Activated CD8-positive, alpha-beta T cell treated with anti-CD3 and anti-CD28 coated beads for 36 hours (primary cell): ENCODE data around the gene BNC1. TPM values are rescaled to one million over a fixed set of nuclear protein-coding genes. Genes with fewer than 3 reads are reported as not detected.

Experiments used
- ATAC-seq: fragments of 200-7000 bp; cut with Tn5 transposase; one replicate; pipeline ENCODE4 v1.10.0; 2021; ENCODE audit warnings: mild to moderate bottlenecking, moderate library complexity
- CTCF ChIA-PET: fragments of 350-600 bp; sonication (Branson Sonifier 250); formaldehyde crosslinking; loops from one replicate; lab custom pipeline; 2021; ENCODE audit warnings: antibody characterized with exemption; lab: Charles Lee
- POLR2A ChIA-PET: fragments of 350-600 bp; sonication (Branson Sonifier 250); formaldehyde crosslinking; loops from one replicate; lab custom pipeline; 2021; ENCODE audit warnings: antibody characterized with exemption; lab: Charles Lee
- DNase-seq: peaks from one replicate; pipeline ENCODE4 v3.0.0-alpha.2; 2020
- H3K27ac Mint-ChIP-seq: one replicate; pipeline ENCODE4 v1.8.0; 2021; ENCODE audit warnings: mild to moderate bottlenecking, mixed read lengths
- H3K27me3 Mint-ChIP-seq: one replicate; pipeline ENCODE4 v1.8.0; 2021; ENCODE audit warnings: mixed read lengths
- H3K36me3 Mint-ChIP-seq: one replicate; pipeline ENCODE4 v1.8.0; 2021; ENCODE audit warnings: low read depth, mixed read lengths
- H3K4me1 Mint-ChIP-seq: one replicate; pipeline ENCODE4 v1.8.0; 2021; ENCODE audit warnings: low read depth, mixed read lengths
- H3K4me3 Mint-ChIP-seq: one replicate; pipeline ENCODE4 v1.8.0; 2021; ENCODE audit warnings: mild to moderate bottlenecking, moderate library complexity, mixed read lengths
- H3K9me3 Mint-ChIP-seq: one replicate; pipeline ENCODE4 v1.8.0; 2021; ENCODE audit warnings: mixed read lengths
- CTCF ChIP-seq: fragments of 200-600 bp; IDR thresholded peaks from one replicate; pipeline ENCODE4 v1.8.0; 2022; ENCODE audit warnings: antibody characterized with exemption, mild to moderate bottlenecking
- intact Hi-C: fragments of 100-400 bp; cut with micrococcal nuclease; formaldehyde crosslinking; loops from one replicate; pipeline ENCODE4 v1.10.0; 2022
- total RNA-seq, 2 experiments: library from RNA; stranded (reverse); gene quantifications; one replicate each; pipeline ENCODE4 v1.2.3, GENCODE V29; 2021

Gene BNC1
- total RNA-seq, 2 experiments from 2014 or later, result not detected

- Mint-ChIP-seq H3K36me3 (no peaks in the 10 kb centered on the region), H3K4me1 (no peaks in the 10 kb centered on the region), H3K27ac (no peak overlapping the region), H3K9me3 (no peaks in the 10 kb centered on the region), H3K27me3 (peaks cover 33% of the 10 kb centered on the region), H3K4me3 (no peak overlapping the region)
- TF ChIP-seq CTCF, result no peak
- ChIA-PET CTCF (no interaction called here), POLR2A (no interaction called here)
- ATAC-seq, result no peak
- DNase-seq, result no peak
- intact Hi-C loops, result no loop called here
Measured at GRCh38 chr15:83299462-83299861, 15.0 kb upstream of the BNC1 start.

DNA sequence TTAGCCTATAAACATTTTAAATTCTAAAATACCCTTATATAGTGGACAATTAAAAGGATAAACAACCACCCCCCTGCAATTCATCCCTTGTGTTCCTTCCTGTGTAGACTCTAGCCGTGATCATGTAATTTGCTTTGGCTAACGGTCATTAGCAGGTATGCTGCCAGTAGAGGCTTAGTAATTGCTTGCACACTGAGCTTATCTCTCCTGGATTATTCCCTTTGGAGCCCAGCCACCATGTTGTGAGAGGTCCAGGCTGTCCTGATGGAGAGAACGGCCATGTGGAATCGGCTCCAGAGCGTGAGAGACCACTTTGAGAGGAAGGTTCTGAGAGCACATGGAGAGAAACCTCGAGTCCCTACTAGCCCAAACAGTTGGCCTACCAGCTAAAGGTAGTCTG is 11.0 kb upstream of the BNC1 start:
- Mint-ChIP-seq H3K27me3 (peaks cover 23% of the 10 kb centered on the region), H3K4me3 (no peak overlapping the region), H3K36me3 (no peaks in the 10 kb centered on the region), H3K9me3 (no peaks in the 10 kb centered on the region), H3K4me1 (no peaks in the 10 kb centered on the region), H3K27ac (no peak overlapping the region)
- no peak for TF ChIP-seq CTCF
- CTCF ChIA-PET, result no interaction called here
- POLR2A ChIA-PET, result no interaction called here
- intact Hi-C loops, result no loop called here
- DNase-seq (no peak), ATAC-seq (no peak)

- TF ChIP-seq CTCF, result no peak
- H3K36me3 Mint-ChIP-seq, result no peaks in the 10 kb centered on the region
- no peaks in the 10 kb centered on the region for H3K4me1 Mint-ChIP-seq
- ChIA-PET POLR2A (interaction anchor here (0.6 kb wide), 1 partner anchor 59 kb away, joined by 3 read pairs; no protein-coding TSS in a partner anchor), CTCF (no interaction called here)
- DNase-seq, result no peak
- no peak overlapping the region for H3K27ac Mint-ChIP-seq
- no peak overlapping the region for H3K4me3 Mint-ChIP-seq
- intact Hi-C loops, result no loop called here
- no peak for ATAC-seq
- H3K9me3 Mint-ChIP-seq, result no peaks in the 10 kb centered on the region
- H3K27me3 Mint-ChIP-seq, result peaks cover 25% of the 10 kb centered on the region
Measured at GRCh38 chr15:83293201-83293600, 8.7 kb upstream of the BNC1 start.

- H3K36me3 Mint-ChIP-seq, result no peaks in the 10 kb centered on the region
- ChIA-PET POLR2A (no interaction called here), CTCF (no interaction called here)
- intact Hi-C loops, result no loop called here
- no peaks in the 10 kb centered on the region for H3K4me1 Mint-ChIP-seq
- no peak for TF ChIP-seq CTCF
- no peak overlapping the region for H3K4me3 Mint-ChIP-seq
- no peak overlapping the region for H3K27ac Mint-ChIP-seq
- H3K27me3 Mint-ChIP-seq, result peaks cover 28% of the 10 kb centered on the region
- DNase-seq, result no peak
- no peak for ATAC-seq
- no peaks in the 10 kb centered on the region for H3K9me3 Mint-ChIP-seq
Measured at GRCh38 chr15:83292317-83292716, 7.9 kb upstream of the BNC1 start.

DNA sequence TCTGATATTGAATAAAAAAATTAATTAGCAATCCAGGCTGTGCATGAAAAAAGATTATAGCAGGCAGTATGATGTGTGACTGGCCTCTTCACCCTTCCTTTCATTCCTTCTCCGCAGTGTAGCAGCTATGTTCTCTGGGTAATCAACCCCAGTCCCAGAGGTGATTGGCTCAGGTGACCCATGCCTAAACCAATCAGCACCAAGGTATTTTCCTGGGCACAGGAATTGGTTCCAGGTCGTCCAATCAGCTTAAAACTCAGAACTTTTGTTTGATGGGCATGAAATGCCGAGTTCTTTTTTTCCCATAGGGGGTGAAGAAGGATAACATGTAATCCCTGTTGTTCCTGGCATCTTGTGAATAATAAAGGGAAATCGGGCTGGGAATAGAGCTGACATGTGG is 5.8 kb upstream of the BNC1 start:
- H3K9me3 Mint-ChIP-seq, result no peaks in the 10 kb centered on the region
- intact Hi-C loops, result no loop called here
- H3K27me3 Mint-ChIP-seq, result peaks cover 29% of the 10 kb centered on the region
- no peak overlapping the region for H3K4me3 Mint-ChIP-seq
- no peaks in the 10 kb centered on the region for H3K36me3 Mint-ChIP-seq
- CTCF ChIA-PET, result no interaction called here
- no peak overlapping the region for H3K27ac Mint-ChIP-seq
- ATAC-seq, result no peak
- H3K4me1 Mint-ChIP-seq, result no peaks in the 10 kb centered on the region
- TF ChIP-seq CTCF, result no peak
- DNase-seq, result no peak
- POLR2A ChIA-PET, result no interaction called here
